MM.1S (cell line): ENCODE measurements around the gene GP5.

Source experiments
- DNase-seq: peaks from one replicate; pipeline ENCODE4 v3.0.0-alpha.2; 2015
- H2AFZ ChIP-seq: fragments of 300-600 bp; sonication (generic); 2 replicates; pipeline ENCODE4 v1.6.0; 2016; ENCODE audit warnings: antibody characterized with exemption, low read length
- H3F3A ChIP-seq: fragments of 300-600 bp; sonication (generic); 2 replicates; pipeline ENCODE4 v1.6.1; 2016; ENCODE audit warnings: mild to moderate bottlenecking, antibody characterized with exemption, low read length, moderate library complexity, mixed read lengths; ENCODE audit not compliant: insufficient read depth
- H3K27ac ChIP-seq: fragments of 300-600 bp; sonication (generic); 2 replicates; pipeline ENCODE4 v1.5.1; 2016; ENCODE audit warnings: mild to moderate bottlenecking, low read length
- H3K27me3 ChIP-seq: fragments of 300-600 bp; sonication (generic); replicated peaks from 2 replicates; pipeline ENCODE4 v1.6.0; 2016; ENCODE audit warnings: low read length; ENCODE audit not compliant: insufficient read depth
- H3K36me3 ChIP-seq: fragments of 300-600 bp; sonication (generic); replicated peaks from 2 replicates; pipeline ENCODE4 v1.6.1; 2016; ENCODE audit warnings: mild to moderate bottlenecking, low read length, mixed read lengths; ENCODE audit not compliant: insufficient read depth
- H3K4me1 ChIP-seq: fragments of 300-600 bp; sonication (generic); 2 replicates; pipeline ENCODE4 v1.6.1; 2016; ENCODE audit warnings: low read length, mixed read lengths
- H3K4me2 ChIP-seq: fragments of 300-600 bp; sonication (generic); 2 replicates; pipeline ENCODE4 v1.6.0; 2016; ENCODE audit warnings: low read depth, low read length
- H3K4me3 ChIP-seq: fragments of 300-600 bp; sonication (generic); 2 replicates; pipeline ENCODE4 v1.5.1; 2016; ENCODE audit warnings: low read length, mixed read lengths
- H3K79me2 ChIP-seq: fragments of 300-600 bp; sonication (generic); 2 replicates; pipeline ENCODE4 v1.6.1; 2016; ENCODE audit warnings: mixed run types, low read length, mixed read lengths
- H3K9ac ChIP-seq: fragments of 300-600 bp; sonication (generic); 2 replicates; pipeline ENCODE4 v1.6.1; 2016; ENCODE audit warnings: low read length, mixed read lengths
- H3K9me2 ChIP-seq: fragments of 300-600 bp; sonication (generic); replicated peaks from 2 replicates; pipeline ENCODE4 v1.6.1; 2016; ENCODE audit warnings: mild to moderate bottlenecking, low read length, mixed read lengths; ENCODE audit not compliant: insufficient read depth
- H3K9me3 ChIP-seq: fragments of 300-600 bp; sonication (generic); replicated peaks from 2 replicates; pipeline ENCODE4 v1.6.1; 2016; ENCODE audit warnings: mild to moderate bottlenecking, low read length, mixed read lengths; ENCODE audit not compliant: insufficient read depth
- H4K20me1 ChIP-seq: fragments of 300-600 bp; sonication (generic); 2 replicates; pipeline ENCODE4 v1.6.1; 2016; ENCODE audit warnings: mild to moderate bottlenecking, low read length, moderate library complexity, mixed read lengths; ENCODE audit not compliant: insufficient read depth
- EZH2 ChIP-seq: fragments of 300-600 bp; sonication (generic); optimal IDR thresholded peaks from 2 replicates; pipeline ENCODE3; 2017; ENCODE audit warnings: low read depth, mild to moderate bottlenecking, antibody characterized with exemption, low read length, mixed read lengths
- EZH2phosphoT487 ChIP-seq: fragments of 300-600 bp; sonication (generic); IDR thresholded peaks from 2 replicates; pipeline ENCODE4 v1.6.1; 2018; ENCODE audit warnings: antibody characterized with exemption, low read length
- TF ChIP-seq, protein P1 (sequence below): fragments of 300-600 bp; sonication (generic); IDR thresholded peaks from 2 replicates; pipeline ENCODE4 v1.5.1; 2016; ENCODE audit warnings: antibody characterized with exemption, low read length, mixed read lengths

Gene GP5

DNA sequence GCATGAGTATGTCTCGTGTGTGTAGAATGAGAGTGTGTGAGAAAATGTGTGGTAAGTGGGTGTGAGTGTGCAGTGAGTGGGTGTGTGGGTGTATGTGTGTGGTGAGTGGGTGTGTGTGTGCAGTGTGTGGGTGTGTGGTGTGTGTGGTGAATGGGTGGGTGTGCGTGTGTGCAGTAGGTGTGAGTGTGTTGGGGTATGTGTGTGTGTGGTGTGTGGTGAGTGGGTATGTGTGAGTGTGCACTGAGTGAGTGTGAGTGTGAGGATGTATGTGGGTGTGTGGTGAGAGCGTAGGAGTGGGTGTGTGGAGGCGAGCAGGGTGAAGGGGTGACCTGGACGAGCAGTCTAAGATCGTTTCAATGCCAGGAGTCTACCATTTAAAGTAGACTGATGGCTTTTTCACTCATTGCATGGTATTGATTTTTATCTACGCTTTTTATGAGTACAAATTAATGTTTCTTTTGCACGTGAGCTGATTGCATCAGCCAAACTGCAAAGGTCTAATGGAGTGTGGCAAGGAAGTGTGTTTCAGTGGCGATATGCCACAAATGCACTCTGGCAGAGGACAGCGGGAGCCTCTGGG is 46.3 kb downstream of the GP5 start:
- Histone ChIP-seq H3K27me3 (0 out of 2 replicates have a peak, but pooled peaks cover 3% of the 10 kb centered on the region), H3K4me3 (no peak overlapping the region), H3K4me2 (no peak overlapping the region), H3K9me2 (no peaks in the 10 kb centered on the region), H4K20me1 (no peaks in the 10 kb centered on the region), H2AFZ (no peak overlapping the region), H3K27ac (no peak overlapping the region), H3K9ac (no peak overlapping the region), H3K79me2 (no peaks in the 10 kb centered on the region), H3K9me3 (no peaks in the 10 kb centered on the region), H3K4me1 (no peaks in the 10 kb centered on the region), H3F3A (no peaks in the 10 kb centered on the region), H3K36me3 (no peaks in the 10 kb centered on the region)
- no peak for TF ChIP-seq EZH2phosphoT487
- TF ChIP-seq EZH2 = no peak
- TF ChIP-seq, protein P1, sequence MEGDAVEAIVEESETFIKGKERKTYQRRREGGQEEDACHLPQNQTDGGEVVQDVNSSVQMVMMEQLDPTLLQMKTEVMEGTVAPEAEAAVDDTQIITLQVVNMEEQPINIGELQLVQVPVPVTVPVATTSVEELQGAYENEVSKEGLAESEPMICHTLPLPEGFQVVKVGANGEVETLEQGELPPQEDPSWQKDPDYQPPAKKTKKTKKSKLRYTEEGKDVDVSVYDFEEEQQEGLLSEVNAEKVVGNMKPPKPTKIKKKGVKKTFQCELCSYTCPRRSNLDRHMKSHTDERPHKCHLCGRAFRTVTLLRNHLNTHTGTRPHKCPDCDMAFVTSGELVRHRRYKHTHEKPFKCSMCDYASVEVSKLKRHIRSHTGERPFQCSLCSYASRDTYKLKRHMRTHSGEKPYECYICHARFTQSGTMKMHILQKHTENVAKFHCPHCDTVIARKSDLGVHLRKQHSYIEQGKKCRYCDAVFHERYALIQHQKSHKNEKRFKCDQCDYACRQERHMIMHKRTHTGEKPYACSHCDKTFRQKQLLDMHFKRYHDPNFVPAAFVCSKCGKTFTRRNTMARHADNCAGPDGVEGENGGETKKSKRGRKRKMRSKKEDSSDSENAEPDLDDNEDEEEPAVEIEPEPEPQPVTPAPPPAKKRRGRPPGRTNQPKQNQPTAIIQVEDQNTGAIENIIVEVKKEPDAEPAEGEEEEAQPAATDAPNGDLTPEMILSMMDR = no peak
- no peak for DNase-seq

GRCh38 chr3:194351952-194352536 is 47.0 kb downstream of the GP5 start:
- H3K27ac ChIP-seq = no peak overlapping the region

GRCh38 chr3:194351080-194351672 is 47.9 kb downstream of the GP5 start, which contains the start of gene CPN2:
CPN2 (minus strand) TSS chr3:194351328; CDS start chr3:194342702, 8,626 bp downstream.
- Histone ChIP-seq H3F3A (no peaks in the 10 kb centered on the region), H3K4me3 (no peak within 1 kb of the TSS)

More at GRCh38 chr3:194351952-194352536, 47.0 kb downstream of the GP5 start:
- Histone ChIP-seq H3K27me3 (no peaks in the 10 kb centered on the region), H3K4me3 (no peak overlapping the region), H3K4me1 (no peaks in the 10 kb centered on the region), H3K4me2 (no peak overlapping the region), H3K9me3 (no peaks in the 10 kb centered on the region), H4K20me1 (no peaks in the 10 kb centered on the region), H3F3A (no peaks in the 10 kb centered on the region), H3K79me2 (no peaks in the 10 kb centered on the region), H3K9ac (no peak overlapping the region), H3K9me2 (no peaks in the 10 kb centered on the region), H3K36me3 (no peaks in the 10 kb centered on the region), H2AFZ (no peak overlapping the region)
- no peak for TF ChIP-seq EZH2phosphoT487
- no peak for TF ChIP-seq EZH2
- TF ChIP-seq, protein P1 = no peak
- DNase-seq = no peak

More at GRCh38 chr3:194351080-194351672, 47.9 kb downstream of the GP5 start, which contains the start of gene CPN2:
- H3K4me2 ChIP-seq = no peak within 1 kb of the TSS
- no peak within 1 kb of the TSS for H3K9ac ChIP-seq
- H3K9me2 ChIP-seq = no peaks in the 10 kb centered on the region
- no peaks in the 10 kb centered on the region for H3K79me2 ChIP-seq
- no peaks in the 10 kb centered on the region for H3K4me1 ChIP-seq
- H3K36me3 ChIP-seq = no peaks in the 10 kb centered on the region
- H2AFZ ChIP-seq = no peak within 1 kb of the TSS
- no peaks in the 10 kb centered on the region for H3K27me3 ChIP-seq
- TF ChIP-seq EZH2 (no peak), EZH2phosphoT487 (no peak)
- TF ChIP-seq, protein P1 = no peak
- no peaks in the 10 kb centered on the region for H4K20me1 ChIP-seq
- no peak for DNase-seq
- H3K9me3 ChIP-seq = no peaks in the 10 kb centered on the region
- no peak within 1 kb of the TSS for H3K27ac ChIP-seq
